Measurements from ENCODE around the gene POU2F3. TPM values are rescaled to one million over a fixed set of nuclear protein-coding genes. Genes with fewer than 3 reads are reported as not detected.

POU2F3 gene
- total and polyA plus RNA-seq, 2 experiments from 2014 or later = not detected

- H3K4me1 ChIP-seq (ENCODE audit: insufficient read depth) = peaks cover 48% of the 10 kb centered on the region
- H3K79me2 ChIP-seq = no peaks in the 10 kb centered on the region
- DNase-seq (ENCODE audit: low spot score) = no peak
- H2AFZ ChIP-seq = no peak overlapping the region
- H3K9me3 ChIP-seq (ENCODE audit: low read depth) = no peaks in the 10 kb centered on the region
- WGBS (ENCODE audit: low lambda C conversion rate, missing lambda C conversion rate) = 27% methylated on average over 7 of the region's 9 CpGs
- H3K4me2 ChIP-seq = peak overlapping the region; percentile 54
- no peaks in the 10 kb centered on the region for H4K20me1 ChIP-seq (ENCODE audit: insufficient read depth, poor library complexity, severe bottlenecking)
- H3K27ac ChIP-seq = peak overlapping the region; percentile 64
- no peaks in the 10 kb centered on the region for H3K27me3 ChIP-seq
- TF ChIP-seq CTCF (IDR thresholded peaks at IDR 0.05; ENCODE audit: poor library complexity) (no peak), EZH2phosphoT487 (IDR thresholded peaks at IDR 0.05; ENCODE audit: low read depth, severe bottlenecking, unreplicated experiment) (no peak), EZH2 (IDR thresholded peaks at IDR 0.05; ENCODE audit: borderline replicate concordance) (no peak)
- no peaks in the 10 kb centered on the region for H3K36me3 ChIP-seq (replicated peaks; ENCODE audit: insufficient read depth, low read depth)
- no peaks in the 10 kb centered on the region for H3K9me2 ChIP-seq (replicated peaks; ENCODE audit: insufficient read depth)
- H3K4me3 ChIP-seq = no peak overlapping the region
Observed at GRCh38 chr11:120197977-120198376, 42.0 kb upstream of the POU2F3 start.

GRCh38 chr11:120198403-120198786 is 41.5 kb upstream of the POU2F3 start:
- Histone ChIP-seq H3K9me3 (ENCODE audit: low read depth) (no peaks in the 10 kb centered on the region), H3K27ac (peak overlapping the region; percentile 64), H3K4me2 (peak overlapping the region; percentile 42), H3K27me3 (no peaks in the 10 kb centered on the region), H3K9me2 (replicated peaks; ENCODE audit: insufficient read depth) (no peaks in the 10 kb centered on the region), H3K4me3 (no peak overlapping the region), H2AFZ (no peak overlapping the region), H3K79me2 (no peaks in the 10 kb centered on the region), H3K36me3 (replicated peaks; ENCODE audit: insufficient read depth, low read depth) (no peaks in the 10 kb centered on the region), H3K4me1 (ENCODE audit: insufficient read depth) (peaks cover 44% of the 10 kb centered on the region), H4K20me1 (ENCODE audit: insufficient read depth, poor library complexity, severe bottlenecking) (no peaks in the 10 kb centered on the region)
- WGBS (ENCODE audit: low lambda C conversion rate, missing lambda C conversion rate) = 48% methylated on average over 5 of the region's 5 CpGs
- TF ChIP-seq EZH2 (IDR thresholded peaks at IDR 0.05; ENCODE audit: borderline replicate concordance) (no peak), CTCF (IDR thresholded peaks at IDR 0.05; ENCODE audit: poor library complexity) (no peak), EZH2phosphoT487 (IDR thresholded peaks at IDR 0.05; ENCODE audit: low read depth, severe bottlenecking, unreplicated experiment) (no peak)
- no peak for DNase-seq (ENCODE audit: low spot score)

DNA sequence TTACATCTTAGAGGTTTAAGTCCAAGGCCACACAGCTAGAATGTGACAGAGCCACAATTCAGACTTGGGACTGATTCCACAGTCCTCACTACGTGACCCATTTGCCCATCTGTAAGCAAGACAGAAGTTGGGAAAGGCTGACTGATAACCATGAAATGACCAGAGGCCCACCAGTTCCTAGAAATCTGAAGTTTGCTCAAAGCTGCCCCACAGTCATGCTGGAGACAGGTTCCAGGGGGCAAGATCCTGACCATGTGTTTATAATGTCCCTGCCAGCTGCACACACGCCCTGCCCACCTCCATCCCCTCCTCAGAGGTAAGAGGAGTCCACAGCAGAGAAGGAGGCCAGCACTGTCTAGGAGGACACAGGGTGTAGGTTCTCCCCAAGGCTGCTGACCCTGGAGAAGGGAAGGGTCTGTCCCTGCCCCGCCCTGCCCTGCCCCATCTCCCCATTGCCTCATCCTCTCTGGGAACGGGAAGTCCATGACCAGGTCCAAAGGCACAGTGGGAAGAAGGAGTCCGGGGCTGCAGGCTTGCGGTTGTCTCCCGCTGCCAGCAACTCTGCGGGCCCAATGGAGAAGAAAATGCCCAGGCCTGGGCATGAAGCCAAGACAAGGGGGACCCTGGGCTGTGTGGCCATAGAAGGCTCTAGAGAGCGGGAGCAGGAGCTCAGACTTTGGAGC is 41.0 kb upstream of the POU2F3 start:
- DNase-seq (ENCODE audit: low spot score) = no peak
- no peaks in the 10 kb centered on the region for H4K20me1 ChIP-seq (ENCODE audit: insufficient read depth, poor library complexity, severe bottlenecking)
- H3K27me3 ChIP-seq = no peaks in the 10 kb centered on the region
- H2AFZ ChIP-seq = no peak overlapping the region
- H3K79me2 ChIP-seq = no peaks in the 10 kb centered on the region
- no peak for TF ChIP-seq CTCF (IDR thresholded peaks at IDR 0.05; ENCODE audit: poor library complexity)
- peaks cover 44% of the 10 kb centered on the region for H3K4me1 ChIP-seq (ENCODE audit: insufficient read depth)
- H3K9me2 ChIP-seq (replicated peaks; ENCODE audit: insufficient read depth) = no peaks in the 10 kb centered on the region
- H3K4me3 ChIP-seq = no peak overlapping the region
- no peak overlapping the region for H3K4me2 ChIP-seq
- no peaks in the 10 kb centered on the region for H3K9me3 ChIP-seq (ENCODE audit: low read depth)
- H3K27ac ChIP-seq = peak overlapping the region; percentile 64
- no peaks in the 10 kb centered on the region for H3K36me3 ChIP-seq (replicated peaks; ENCODE audit: insufficient read depth, low read depth)
- 88% methylated on average over 9 of the region's 9 CpGs for WGBS (ENCODE audit: low lambda C conversion rate, missing lambda C conversion rate)
